Common myeloid progenitor, CD34-positive (primary cell): ENCODE results near the gene ABCF3.

Source experiments
- CTCF ChIA-PET: fragments of 350-600 bp; sonication (Branson Sonifier 250); formaldehyde crosslinking; loops from one replicate; lab custom pipeline; 2021; ENCODE audit warnings: antibody characterized with exemption; lab: Charles Lee
- POLR2A ChIA-PET: fragments of 350-600 bp; sonication (Branson Sonifier 250); formaldehyde crosslinking; loops from one replicate; lab custom pipeline; 2021; ENCODE audit warnings: antibody characterized with exemption; lab: Charles Lee
- DNase-seq, 3 donors: peaks; one replicate each; pipeline versions ENCODE4 v3.0.0 to v3.0.0-alpha.2; 2013
- H3K27ac ChIP-seq, 2 experiments: 1 replicate in 1 of 2; 2 replicates in 1 of 2; pipeline ENCODE4 v1.7.0; 2013; ENCODE audit warnings: inconsistent platforms in 2 of 2, low read length in 2 of 2, mild to moderate bottlenecking in 2 of 2, low read depth in 1 of 2, moderate library complexity in 1 of 2; ENCODE audit not compliant: severe bottlenecking in 2 of 2, insufficient read depth in 1 of 2, poor library complexity in 1 of 2
- H3K27me3 ChIP-seq, 5 experiments: replicated peaks in 2 of 5; 1 replicate in 3 of 5; 2 replicates in 2 of 5; pipeline versions ENCODE4 v1.6.1 to v1.7.0; 2013; ENCODE audit warnings: low read length in 4 of 5, mild to moderate bottlenecking in 2 of 5, moderate library complexity in 2 of 5, inconsistent platforms in 1 of 5; ENCODE audit not compliant: insufficient read depth in 5 of 5, control insufficient read depth in 4 of 5
- H3K36me3 ChIP-seq, 4 experiments: 1 replicate in 2 of 4; 2 replicates in 2 of 4; pipeline versions ENCODE4 v1.6.1 to v1.7.0; 2013; ENCODE audit warnings: low read length in 3 of 4, control low read depth in 1 of 4, mild to moderate bottlenecking in 1 of 4; ENCODE audit not compliant: control insufficient read depth in 4 of 4, insufficient read depth in 4 of 4
- H3K4me1 ChIP-seq, 4 experiments: 1 replicate in 3 of 4; 2 replicates in 1 of 4; pipeline versions ENCODE4 v1.6.1 to v1.7.1; 2013; ENCODE audit warnings: low read length in 3 of 4, mild to moderate bottlenecking in 3 of 4, control low read depth in 1 of 4, inconsistent platforms in 1 of 4, moderate library complexity in 1 of 4; ENCODE audit not compliant: control insufficient read depth in 4 of 4, insufficient read depth in 4 of 4; ENCODE audit errors: control extremely low read depth in 1 of 4
- H3K4me3 ChIP-seq, 7 experiments: 1 replicate in 4 of 7; 2 replicates in 3 of 7; pipeline versions ENCODE4 v1.5.1 to v1.7.0; 2013; ENCODE audit warnings: mild to moderate bottlenecking in 7 of 7, low read length in 6 of 7, moderate library complexity in 6 of 7, inconsistent platforms in 2 of 7, low read depth in 2 of 7, control low read depth in 1 of 7; ENCODE audit not compliant: insufficient read depth in 4 of 7, control insufficient read depth in 1 of 7; ENCODE audit errors: extremely low read depth in 1 of 7
- H3K9me3 ChIP-seq, 5 experiments: 1 replicate in 4 of 5; 2 replicates in 1 of 5; pipeline versions ENCODE4 v1.6.1 to v1.7.1; 2013; ENCODE audit warnings: low read length in 4 of 5, mild to moderate bottlenecking in 2 of 5, inconsistent platforms in 1 of 5, low read depth in 1 of 5, moderate library complexity in 1 of 5; ENCODE audit not compliant: control insufficient read depth in 4 of 5, insufficient read depth in 2 of 5; ENCODE audit errors: control extremely low read depth in 1 of 5
- WGBS: methylation state at CpG from one replicate; pipeline ENCODE4 v1.1.5; 2013; ENCODE audit not compliant: insufficient coverage; 5-methylcytosine and 5-hydroxymethylcytosine counted together

ABCF3 gene

DNA sequence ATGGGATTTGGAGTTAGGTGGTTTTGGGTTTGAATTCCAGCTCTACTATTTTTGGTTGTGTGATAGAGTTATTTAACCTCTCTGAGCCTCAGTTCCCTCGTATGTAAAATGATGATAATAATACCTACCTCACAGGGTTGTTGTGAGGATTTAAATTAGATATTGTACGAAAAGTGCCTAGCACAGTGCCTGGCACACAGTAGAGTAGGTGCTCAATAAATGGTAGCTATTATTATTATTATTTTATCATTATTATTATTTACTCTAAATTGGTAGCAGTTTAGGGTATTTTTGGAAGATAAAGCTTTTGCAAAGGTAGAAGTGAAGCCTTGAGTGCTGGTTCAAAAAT is 12.7 kb upstream of the ABCF3 start:
- Histone ChIP-seq H3K9me3 (no peaks in the 10 kb centered on the region), H3K4me1 (peaks cover 2 to 20% (median 20%) of the 10 kb centered on the region in 4 experiments), H3K27me3 (no peaks in the 10 kb centered on the region), H3K36me3 (peaks cover 4 to 56% (median 34%) of the 10 kb centered on the region in 4 experiments), H3K27ac (no peak overlapping the region), H3K4me3 (no peak overlapping the region)
- WGBS, result 100% methylated on average over 1 of the region's 2 CpGs
- DNase-seq, result no peak
- POLR2A ChIA-PET, result no interaction called here
- CTCF ChIA-PET, result interaction anchor here (0.6 to 1.7 kb wide), 11 partner anchors 8 to 325 kb away, joined by 3 to 7 read pairs (median 3); no protein-coding TSS in a partner anchor

DNA sequence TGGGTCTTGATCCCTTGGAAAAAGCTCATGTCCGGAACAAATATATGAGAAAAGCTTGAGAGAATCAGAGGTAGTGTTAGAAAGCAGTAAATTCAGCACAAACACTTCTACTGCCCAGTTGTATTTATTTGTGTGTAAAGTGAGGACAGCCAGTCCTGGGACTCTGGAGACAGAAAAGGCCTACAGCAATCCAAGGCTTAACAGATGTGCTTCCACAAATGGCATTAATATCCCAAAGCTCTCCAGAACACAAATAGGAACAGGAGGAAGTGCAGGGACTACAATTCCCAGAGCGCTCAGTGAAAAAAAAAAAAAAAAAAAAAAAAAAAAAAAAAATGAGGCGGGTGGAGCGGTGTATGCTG is 11.7 kb upstream of the ABCF3 start:
- CTCF ChIA-PET, result interaction anchor here (0.9 to 1.7 kb wide), 5 partner anchors 9 to 68 kb away, joined by 3 to 7 read pairs (median 3); no protein-coding TSS in a partner anchor
- 0% methylated on average over 1 of the region's 4 CpGs for WGBS
- H3K27me3 ChIP-seq, result no peaks in the 10 kb centered on the region
- no peak overlapping the region for H3K27ac ChIP-seq
- POLR2A ChIA-PET, result interaction anchor here (0.6 to 1.2 kb wide), 2 partner anchors 19 to 39 kb away, joined by 3 read pairs; partner anchors contain the start of genes DVL3 and EIF2B5
- DNase-seq, result no peak
- H3K4me1 ChIP-seq, result peaks cover 2 to 20% (median 20%) of the 10 kb centered on the region in 4 experiments
- peak overlapping the region in 1 of 7 experiments; percentile 97 for H3K4me3 ChIP-seq
- no peaks in the 10 kb centered on the region for H3K9me3 ChIP-seq
- peaks cover 8 to 56% (median 35%) of the 10 kb centered on the region in 4 experiments for H3K36me3 ChIP-seq

DNA sequence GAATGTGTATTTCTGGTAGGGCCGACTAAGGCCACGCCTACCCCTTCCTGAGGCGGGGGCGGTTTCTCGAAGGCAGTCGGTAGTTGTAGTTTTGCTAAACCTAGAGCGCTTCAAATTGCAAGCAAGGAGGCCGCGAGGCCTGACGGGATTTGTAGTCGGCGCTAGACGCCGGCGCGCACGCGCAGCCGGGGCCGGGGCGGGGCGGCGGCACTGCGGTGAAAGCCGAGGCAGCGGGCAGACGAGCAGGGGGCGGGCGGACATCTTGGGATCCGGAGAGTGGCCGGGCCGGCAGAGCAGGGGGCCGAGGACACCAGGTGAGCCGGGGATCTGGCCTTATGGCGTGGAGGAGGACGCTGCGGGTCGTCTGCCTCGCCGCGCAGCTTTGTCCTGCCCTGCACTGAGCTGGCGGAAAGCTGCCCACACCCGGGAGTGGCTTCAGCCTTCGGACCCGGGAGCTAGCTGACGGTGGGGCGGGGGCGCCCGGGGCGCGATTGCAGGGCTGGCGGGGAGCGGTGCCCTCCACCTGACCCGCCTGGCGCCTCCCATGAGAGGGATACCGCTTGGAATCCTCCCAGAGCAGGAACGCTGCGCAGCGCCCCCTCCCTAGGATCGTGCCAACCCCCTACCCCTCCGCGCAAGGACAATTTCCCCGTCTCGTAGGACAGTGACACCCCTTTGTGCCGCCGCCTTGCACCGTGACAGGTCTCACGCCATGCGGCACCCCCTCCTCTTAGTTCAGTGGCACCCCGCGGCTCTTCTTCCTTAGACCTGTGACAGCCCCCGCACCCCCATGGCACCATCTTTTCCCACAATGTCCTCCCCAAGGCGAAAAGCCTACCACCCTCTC is 11.1 kb upstream of the ABCF3 start, which contains the start of gene AP2M1:
Gene AP2M1 (plus strand): TSS at position 210 of the 847 bp plus-strand sequence. CDS start 2,139 bp downstream, outside the sequence.
- Histone ChIP-seq H3K36me3 (peaks cover 9 to 56% (median 38%) of the 10 kb centered on the region in 4 experiments), H3K4me1 (peaks cover 2 to 20% (median 20%) of the 10 kb centered on the region in 4 experiments), H3K27me3 (no peaks in the 10 kb centered on the region), H3K27ac (peak within 1 kb of the TSS; percentile 33 to 82), H3K4me3 (peak within 1 kb of the TSS; percentile 70 to 98 (median 87)), H3K9me3 (no peaks in the 10 kb centered on the region)
- WGBS, result under 1% methylated on average over 68 of the region's 73 CpGs
- ChIA-PET CTCF (interaction anchor here (1.0 to 1.1 kb wide), 2 partner anchors 19 to 51 kb away, joined by 3 read pairs; no protein-coding TSS in a partner anchor), POLR2A (interaction anchor here (0.6 to 1.2 kb wide), 2 partner anchors 19 to 40 kb away, joined by 3 read pairs; partner anchors contain the start of genes DVL3 and EIF2B5)
- peak; percentile 99 for DNase-seq

DNA sequence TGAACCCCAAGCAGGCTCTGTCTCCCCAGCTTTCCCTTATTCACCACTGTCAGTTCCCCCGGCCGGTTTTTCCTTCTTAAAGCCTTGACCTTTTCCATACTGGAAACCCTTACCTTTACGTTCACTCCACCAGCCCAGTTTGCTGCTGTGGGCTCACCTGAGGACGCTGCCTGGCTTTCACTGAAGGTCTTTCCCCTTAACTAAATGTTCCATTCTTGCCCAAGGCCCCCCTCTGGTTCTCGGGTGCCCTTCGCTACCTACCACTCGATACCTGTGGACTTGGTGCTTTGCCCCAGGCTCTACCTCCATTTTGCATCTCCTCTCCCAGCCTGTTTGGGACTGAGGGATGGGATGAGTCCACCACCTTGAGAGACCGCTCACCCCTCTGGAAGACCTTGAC is 10.5 kb upstream of the ABCF3 start:
- Histone ChIP-seq H3K4me3 (peak overlapping the region; percentile 70 to 98 (median 87)), H3K4me1 (peaks cover 2 to 20% (median 20%) of the 10 kb centered on the region in 4 experiments), H3K27me3 (no peaks in the 10 kb centered on the region), H3K36me3 (peaks cover 15 to 56% (median 41%) of the 10 kb centered on the region in 4 experiments), H3K9me3 (no peaks in the 10 kb centered on the region), H3K27ac (peak overlapping the region in 1 of 2 experiments; percentile 82)
- WGBS, result 37% methylated on average over 8 of the region's 8 CpGs
- no peak for DNase-seq
- POLR2A ChIA-PET, result interaction anchor here (1.2 kb wide), 1 partner anchor 20 kb away, joined by 3 read pairs; the partner anchor contains the start of gene DVL3
- CTCF ChIA-PET, result interaction anchor here (1.0 kb wide), 1 partner anchor 19 kb away, joined by 3 read pairs; no protein-coding TSS in a partner anchor

DNA sequence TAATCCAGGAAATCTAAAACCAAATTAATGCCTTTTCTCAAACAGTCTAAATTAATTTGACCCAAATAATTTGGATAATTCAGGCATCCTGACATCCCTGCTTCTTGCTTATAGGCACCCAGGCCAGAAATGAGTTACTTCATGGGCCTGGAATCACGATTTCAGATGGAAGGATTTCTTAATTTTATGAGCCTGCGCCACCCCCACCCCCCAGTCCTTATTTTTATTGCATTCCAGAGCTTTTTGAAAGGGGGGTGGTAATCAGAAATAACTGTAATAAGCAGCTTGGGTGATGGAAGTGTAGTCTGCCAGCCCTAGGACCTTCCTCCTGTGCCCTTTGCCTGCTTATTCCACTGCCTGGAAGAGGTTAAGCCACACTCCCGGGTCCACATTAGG is 10.0 kb upstream of the ABCF3 start:
- H3K27me3 ChIP-seq, result no peaks in the 10 kb centered on the region
- ChIA-PET CTCF (interaction anchor here (0.9 to 1.1 kb wide), 2 partner anchors 11 to 21 kb away, joined by 3 read pairs; partner anchors contain the start of gene DVL3), POLR2A (no interaction called here)
- no peaks in the 10 kb centered on the region for H3K9me3 ChIP-seq
- H3K4me3 ChIP-seq, result peak overlapping the region in 6 of 7 experiments; percentile 70 to 98 (median 90)
- H3K36me3 ChIP-seq, result peaks cover 15 to 56% (median 44%) of the 10 kb centered on the region in 4 experiments
- WGBS, result 50% methylated on average over 1 of the region's 3 CpGs
- peaks cover 2 to 20% (median 20%) of the 10 kb centered on the region in 4 experiments for H3K4me1 ChIP-seq
- peak overlapping the region in 1 of 2 experiments; percentile 82 for H3K27ac ChIP-seq
- DNase-seq, result no peak

DNA sequence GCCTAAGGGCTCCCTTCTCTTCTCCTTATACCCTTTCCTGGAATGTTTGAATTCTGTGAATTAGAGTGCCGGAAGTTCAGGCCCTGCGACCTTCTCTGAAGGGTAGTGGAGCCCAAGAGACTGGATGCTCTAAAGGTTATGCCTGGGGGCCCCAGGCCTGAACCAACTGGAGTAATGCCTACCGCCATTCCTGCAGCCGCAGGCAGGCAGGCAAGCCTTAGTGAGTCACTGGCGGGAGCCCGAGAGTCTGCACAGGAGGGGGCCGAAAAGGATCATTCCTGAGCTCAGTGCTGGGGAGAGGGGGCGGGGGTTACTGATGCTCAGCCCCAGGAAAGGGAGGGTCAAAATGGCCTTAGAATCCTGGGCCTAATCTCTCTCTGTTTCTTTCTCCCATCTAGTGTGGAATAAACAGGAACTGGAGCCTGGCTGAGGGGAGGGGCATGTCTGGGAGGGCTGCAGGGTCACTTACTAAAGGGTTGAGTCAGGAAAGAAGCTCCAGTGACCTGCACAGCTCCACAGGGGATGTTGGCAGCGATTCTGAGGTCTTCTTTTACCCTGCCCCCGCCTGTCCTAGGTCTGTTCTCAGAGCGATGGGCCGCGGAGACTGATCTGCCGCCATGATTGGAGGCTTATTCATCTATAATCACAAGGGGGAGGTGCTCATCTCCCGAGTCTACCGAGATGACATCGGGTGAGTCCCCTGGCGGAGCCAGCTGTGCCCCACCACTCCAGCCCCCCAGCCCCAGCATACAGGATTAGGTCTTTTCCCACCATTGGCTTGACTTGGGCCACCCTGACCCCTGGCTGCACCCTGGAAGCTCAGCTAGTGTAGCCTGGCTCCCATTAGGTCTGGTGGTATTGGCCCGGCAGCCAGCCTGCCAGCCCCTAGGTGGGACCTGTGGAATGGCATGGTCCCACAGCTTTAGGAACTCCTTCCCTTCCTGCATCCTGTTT is 9.3 kb upstream of the ABCF3 start:
- Histone ChIP-seq H3K9me3 (no peaks in the 10 kb centered on the region), H3K4me1 (peaks cover 2 to 20% (median 20%) of the 10 kb centered on the region in 4 experiments), H3K4me3 (peak overlapping the region in 6 of 7 experiments; percentile 19 to 98 (median 90)), H3K27ac (peak overlapping the region in 1 of 2 experiments; percentile 82), H3K36me3 (peaks cover 17 to 56% (median 46%) of the 10 kb centered on the region in 4 experiments), H3K27me3 (no peaks in the 10 kb centered on the region)
- DNase-seq, result peak; percentile 30 to 66 (median 58)
- POLR2A ChIA-PET, result no interaction called here
- WGBS, result 80% methylated on average over 13 of the region's 19 CpGs
- CTCF ChIA-PET, result interaction anchor here (0.7 to 1.3 kb wide), 6 partner anchors 10 to 272 kb away, joined by 3 read pairs; partner anchors contain the start of genes DVL3 and EEF1AKMT4
